HCT116 (cell line): ENCODE data around the gene EFR3B. TPM values are rescaled to one million over a fixed set of nuclear protein-coding genes. Genes with fewer than 3 reads are reported as not detected.

Experiments used
- ATAC-seq: fragments of 200-7000 bp; cut with Tn5 transposase; 2 replicates; pipeline ENCODE4 v1.9.1; 2020; ENCODE audit warnings: mild to moderate bottlenecking, moderate library complexity
- BruUV-seq: library from RNA; stranded (reverse); fragments of 400-500 nt; replicated peaks from 2 replicates; lab custom pipeline; 2021; lab: Mats Ljungman, UMichigan
- CTCF ChIA-PET: fragments of 300-600 bp; sonication (Branson Sonifier 250); formaldehyde crosslinking; loops from one replicate; lab custom pipeline; 2021; ENCODE audit warnings: antibody characterized with exemption; lab: Charles Lee
- POLR2A ChIA-PET: fragments of 300-600, 350-600 bp; sonication (Branson Sonifier 250); formaldehyde crosslinking; loops from one replicate; lab custom pipeline; 2021; ENCODE audit warnings: antibody characterized with exemption; lab: Charles Lee
- RAD21 ChIA-PET, 2 experiments: fragments of 300-600 bp; sonication (Branson Sonifier 250); formaldehyde crosslinking; loops; one replicate each; lab custom pipeline; 2023; ENCODE audit warnings: low total read pairs in 2 of 2; ENCODE audit not compliant: uncharacterized antibody in 2 of 2, unreplicated experiment in 2 of 2, low non-redundant PET in 1 of 2; lab: Charles Lee
- DNase-seq: peaks from one replicate; pipeline ENCODE4 v3.0.0-alpha.2; 2010; ENCODE audit warnings: low read depth, low spot score
- H2AFZ ChIP-seq: fragments of 200-600 bp; shearing (Covaris generic), sonication (generic); 2 replicates; pipeline ENCODE4 v1.6.1; 2017; ENCODE audit warnings: low read depth, mixed run types, mixed read lengths, antibody characterized with exemption, low read length; ENCODE audit not compliant: poor library complexity, severe bottlenecking
- H3K27ac ChIP-seq: 2 replicates; pipeline ENCODE4 v1.5.1; 2012; ENCODE audit warnings: low read depth, low read length
- H3K27me3 ChIP-seq: fragments of 200-600 bp; sonication (generic); 2 replicates; pipeline ENCODE4 v1.6.1; 2016; ENCODE audit warnings: mixed run types, low read length, mixed read lengths; ENCODE audit not compliant: insufficient read depth
- H3K36me3 ChIP-seq, 2 experiments: fragments of 200-500 bp in 1 of 2; fragments of 200-600 bp in 1 of 2; sonication (Bioruptor generic) in 1 of 2; sonication (generic) in 1 of 2; 2 replicates each; pipeline versions ENCODE4 v1.5.1 to v1.6.1; 2014 to 2016; ENCODE audit warnings: low read length in 2 of 2, inconsistent platforms in 1 of 2, mixed read lengths in 1 of 2, mixed run types in 1 of 2; ENCODE audit not compliant: insufficient read depth in 2 of 2, control insufficient read depth in 1 of 2
- H3K4me1 ChIP-seq, 2 experiments: fragments of 200-600 bp in 1 of 2; sonication (generic) in 1 of 2; 2 replicates each; pipeline versions ENCODE4 v1.5.1 to v1.6.1; 2012 to 2017; ENCODE audit warnings: low read length in 2 of 2, inconsistent platforms in 1 of 2, mild to moderate bottlenecking in 1 of 2, mixed read lengths in 1 of 2, mixed run types in 1 of 2, moderate library complexity in 1 of 2; ENCODE audit not compliant: insufficient read depth in 2 of 2, control insufficient read depth in 1 of 2
- H3K4me2 ChIP-seq: fragments of 200-600 bp; sonication (generic); 2 replicates; pipeline ENCODE4 v1.6.1; 2017; ENCODE audit warnings: mixed run types, low read length, mixed read lengths
- H3K4me3 ChIP-seq, 2 experiments: fragments of 200-600 bp in 1 of 2; sonication (generic) in 1 of 2; replicated peaks in 1 of 2; 2 replicates each; pipeline ENCODE4 v1.5.1; 2011 to 2016; ENCODE audit warnings: low read length in 2 of 2, control low read depth in 1 of 2, low read depth in 1 of 2, mild to moderate bottlenecking in 1 of 2, mixed read lengths in 1 of 2, mixed run types in 1 of 2
- H3K79me2 ChIP-seq: fragments of 200-600 bp; sonication (generic); 2 replicates; pipeline ENCODE4 v1.6.1; 2017; ENCODE audit warnings: mild to moderate bottlenecking, mixed run types, low read length, moderate library complexity, mixed read lengths; ENCODE audit not compliant: insufficient read depth
- H3K9ac ChIP-seq: fragments of 200-600 bp; sonication (generic); 2 replicates; pipeline ENCODE4 v1.6.1; 2016; ENCODE audit warnings: low read length, mixed read lengths
- H3K9me2 ChIP-seq: fragments of 200-600 bp; sonication (generic), shearing (Covaris generic); 2 replicates; pipeline ENCODE4 v1.6.1; 2017; ENCODE audit warnings: mixed run types, mild to moderate bottlenecking, moderate library complexity; ENCODE audit not compliant: insufficient read depth
- H3K9me3 ChIP-seq, 2 experiments: fragments of 200-500 bp in 1 of 2; fragments of 200-600 bp in 1 of 2; sonication (Bioruptor generic) in 1 of 2; sonication (generic) in 1 of 2; 2 replicates each; pipeline ENCODE4 v1.6.1; 2014 to 2017; ENCODE audit warnings: low read length in 2 of 2, mixed read lengths in 2 of 2, inconsistent platforms in 1 of 2, low read depth in 1 of 2, mild to moderate bottlenecking in 1 of 2, mixed run types in 1 of 2, moderate library complexity in 1 of 2; ENCODE audit not compliant: control insufficient read depth in 1 of 2, insufficient read depth in 1 of 2
- H4K20me1 ChIP-seq: fragments of 200-600 bp; sonication (generic), shearing (Covaris generic); 2 replicates; pipeline ENCODE4 v1.6.1; 2017; ENCODE audit warnings: mixed run types, mild to moderate bottlenecking, moderate library complexity; ENCODE audit not compliant: insufficient read depth
- ATF3 ChIP-seq: IDR thresholded peaks from 2 replicates; pipeline ENCODE4 v1.6.1; 2012
- CBX3 ChIP-seq: IDR thresholded peaks from 2 replicates; pipeline ENCODE4 v1.6.1; 2012; ENCODE audit warnings: low read depth
- CTCF ChIP-seq, 3 experiments: fragments of 200-600 bp in 1 of 3; sonication (generic) in 1 of 3; IDR thresholded peaks in 2 of 3; conservative IDR thresholded peaks in 1 of 3; 2 replicates each; pipeline ENCODE4 v1.5.1; 2012 to 2017; ENCODE audit warnings: low read depth in 2 of 3, low read length in 2 of 3, antibody characterized with exemption in 1 of 3, borderline replicate concordance in 1 of 3, control low read depth in 1 of 3, mild to moderate bottlenecking in 1 of 3, mixed read lengths in 1 of 3, mixed run types in 1 of 3, moderate library complexity in 1 of 3; ENCODE audit not compliant: insufficient read depth in 1 of 3
- EGR1 ChIP-seq: IDR thresholded peaks from 2 replicates; pipeline ENCODE4 v1.6.1; 2012; ENCODE audit warnings: low read depth
- ELF1 ChIP-seq: IDR thresholded peaks from 2 replicates; pipeline ENCODE4 v1.6.1; 2012; ENCODE audit warnings: low read depth, borderline replicate concordance
- EZH2 ChIP-seq: fragments of 200-600 bp; sonication (generic); IDR thresholded peaks from 2 replicates; pipeline ENCODE4 v1.6.1; 2017; ENCODE audit warnings: antibody characterized with exemption, mixed run types
- EZH2phosphoT487 ChIP-seq: fragments of 200-600 bp; IDR thresholded peaks from 2 replicates; pipeline ENCODE4 v1.6.1; 2018; ENCODE audit warnings: antibody characterized with exemption, borderline replicate concordance
- FOSL1 ChIP-seq: IDR thresholded peaks from 2 replicates; pipeline ENCODE4 v1.6.1; 2012; ENCODE audit warnings: low read depth
- JUND ChIP-seq: IDR thresholded peaks from 2 replicates; pipeline ENCODE4 v1.6.1; 2012
- MAX ChIP-seq: IDR thresholded peaks from 2 replicates; pipeline ENCODE4 v1.6.1; 2012
- RAD21 ChIP-seq: IDR thresholded peaks from 2 replicates; pipeline ENCODE4 v1.6.1; 2012; ENCODE audit warnings: low read depth, mild to moderate bottlenecking
- REST ChIP-seq: IDR thresholded peaks from 2 replicates; pipeline ENCODE4 v1.6.1; 2012; ENCODE audit warnings: low read depth
- TCF7L2 ChIP-seq: IDR thresholded peaks from 2 replicates; pipeline ENCODE4 v1.7.0; 2011; ENCODE audit warnings: borderline replicate concordance, inconsistent platforms; ENCODE audit not compliant: insufficient read depth, insufficient read length; ENCODE audit errors: extremely low read depth
- YY1 ChIP-seq: IDR thresholded peaks from 2 replicates; pipeline ENCODE4 v1.6.1; 2011; ENCODE audit warnings: low read length, low read depth, moderate library complexity, mild to moderate bottlenecking; ENCODE audit not compliant: insufficient replicate concordance; ENCODE audit errors: extremely low read depth
- ZBTB33 ChIP-seq: IDR thresholded peaks from 2 replicates; pipeline ENCODE4 v1.6.1; 2011; ENCODE audit warnings: mild to moderate bottlenecking, low read length, moderate library complexity; ENCODE audit not compliant: insufficient replicate concordance; ENCODE audit errors: extremely low read depth
- ZFX ChIP-seq: fragments of 450-650 bp; IDR thresholded peaks from 2 replicates; pipeline ENCODE4 v1.6.1; 2017
- ZNF274 ChIP-seq: fragments of 200-500 bp; sonication (Bioruptor generic); IDR thresholded peaks from 2 replicates; pipeline ENCODE4 v1.6.1; 2014; ENCODE audit warnings: mild to moderate bottlenecking, low read depth, low read length, inconsistent platforms
- intact Hi-C: fragments of 100-400 bp; cut with micrococcal nuclease; formaldehyde crosslinking; loops from 2 replicates; pipeline ENCODE4 v1.10.0; 2022
- total RNA-seq: library from RNA; stranded (reverse); gene quantifications from one replicate; pipeline ENCODE4 v1.2.1, GENCODE V29; 2021; ENCODE audit not compliant: unreplicated experiment

Gene EFR3B
- total RNA-seq, 1 experiment from 2014 or later, result 0.96 TPM

- ATAC-seq, result no peak
- Histone ChIP-seq H3K27me3 (no peaks in the 10 kb centered on the region), H3K36me3 (no peaks in the 10 kb centered on the region), H3K79me2 (no peaks in the 10 kb centered on the region), H3K9me2 (no peaks in the 10 kb centered on the region), H3K4me1 (peaks cover 0 to 9% of the 10 kb centered on the region in 2 experiments; a peak in 1 of 4 replicates), H3K9me3 (no peaks in the 10 kb centered on the region), H2AFZ (no peak overlapping the region), H3K4me3 (no peak overlapping the region), H4K20me1 (no peaks in the 10 kb centered on the region), H3K9ac (no peak overlapping the region), H3K27ac (no peak overlapping the region), H3K4me2 (no peak overlapping the region)
- ChIA-PET CTCF (no interaction called here), RAD21 (no interaction called here), POLR2A (no interaction called here)
- intact Hi-C loops, result no loop called here
- no peak for DNase-seq
- BruUV-seq, result no TSS peak
- TF ChIP-seq FOSL1, result no peak
- no peak for TF ChIP-seq TCF7L2
- TF ChIP-seq EZH2, result no peak
- no peak for TF ChIP-seq ZBTB33
- no peak for TF ChIP-seq CBX3
- no peak for TF ChIP-seq ZNF274
- TF ChIP-seq RAD21, result no peak
- TF ChIP-seq CTCF (IDR thresholded peaks at IDR 0.05 in 2 of 3, conservative IDR thresholded peaks at IDR 0.05 in 1 of 3; ENCODE audit: borderline replicate concordance in 1 of 3, insufficient read depth in 1 of 3, low read depth in 2 of 3, low read length in 2 of 3), result no peak
- TF ChIP-seq EGR1, result no peak
- TF ChIP-seq REST, result no peak
- TF ChIP-seq YY1, result no peak
- TF ChIP-seq JUND, result no peak
- no peak for TF ChIP-seq EZH2phosphoT487
- no peak for TF ChIP-seq ATF3
- no peak for TF ChIP-seq MAX
- no peak for TF ChIP-seq ELF1
- no peak for TF ChIP-seq ZFX
These were observed 9.0 kb upstream of the EFR3B start for GRCh38 chr2:25032901-25033300.
